HG03045 (cell line): ENCODE results near the gene XRRA1.
"Not testable (repeated sequence)": the region's sequence is repeated elsewhere in the genome, so short reads cannot be mapped to it uniquely, and the experiment has no call there.

Experiments
- ATAC-seq: cut with Tn5 transposase; IDR thresholded peaks from one replicate; pipeline ENCODE4 v1.9.1; 2021; ENCODE audit warnings: mild to moderate bottlenecking, moderate library complexity; ENCODE audit not compliant: unreplicated experiment

Gene XRRA1, protein sequence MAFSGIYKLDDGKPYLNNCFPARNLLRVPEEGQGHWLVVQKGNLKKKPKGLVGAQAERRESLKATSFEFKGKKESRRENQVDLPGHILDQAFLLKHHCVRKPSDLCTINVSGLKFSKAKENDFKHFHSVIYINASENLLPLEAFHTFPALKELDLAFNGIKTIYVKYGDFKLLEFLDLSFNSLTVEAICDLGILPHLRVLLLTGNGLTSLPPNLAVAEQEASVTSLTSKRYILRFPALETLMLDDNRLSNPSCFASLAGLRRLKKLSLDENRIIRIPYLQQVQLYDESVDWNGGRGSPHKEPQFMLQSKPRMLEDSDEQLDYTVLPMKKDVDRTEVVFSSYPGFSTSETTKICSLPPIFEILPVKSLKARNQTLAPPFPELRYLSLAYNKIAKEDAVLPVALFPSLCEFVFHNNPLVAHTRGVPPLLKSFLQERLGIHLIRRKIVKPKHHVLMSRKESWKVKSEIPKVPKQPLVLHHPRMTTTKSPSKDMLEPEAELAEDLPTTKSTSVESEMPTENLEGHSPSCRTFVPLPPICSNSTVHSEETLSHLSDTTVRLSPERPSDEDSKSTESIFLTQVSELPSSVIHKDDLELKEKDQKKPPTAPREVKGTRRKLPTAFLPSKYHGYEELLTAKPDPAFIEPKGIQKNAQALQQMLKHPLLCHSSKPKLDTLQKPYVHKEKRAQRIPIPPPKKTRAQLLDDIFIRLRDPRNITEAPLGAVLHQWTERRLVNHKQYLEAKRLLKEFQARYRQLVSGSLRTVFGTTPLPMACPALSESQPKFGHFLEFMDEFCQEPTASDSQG

DNA sequence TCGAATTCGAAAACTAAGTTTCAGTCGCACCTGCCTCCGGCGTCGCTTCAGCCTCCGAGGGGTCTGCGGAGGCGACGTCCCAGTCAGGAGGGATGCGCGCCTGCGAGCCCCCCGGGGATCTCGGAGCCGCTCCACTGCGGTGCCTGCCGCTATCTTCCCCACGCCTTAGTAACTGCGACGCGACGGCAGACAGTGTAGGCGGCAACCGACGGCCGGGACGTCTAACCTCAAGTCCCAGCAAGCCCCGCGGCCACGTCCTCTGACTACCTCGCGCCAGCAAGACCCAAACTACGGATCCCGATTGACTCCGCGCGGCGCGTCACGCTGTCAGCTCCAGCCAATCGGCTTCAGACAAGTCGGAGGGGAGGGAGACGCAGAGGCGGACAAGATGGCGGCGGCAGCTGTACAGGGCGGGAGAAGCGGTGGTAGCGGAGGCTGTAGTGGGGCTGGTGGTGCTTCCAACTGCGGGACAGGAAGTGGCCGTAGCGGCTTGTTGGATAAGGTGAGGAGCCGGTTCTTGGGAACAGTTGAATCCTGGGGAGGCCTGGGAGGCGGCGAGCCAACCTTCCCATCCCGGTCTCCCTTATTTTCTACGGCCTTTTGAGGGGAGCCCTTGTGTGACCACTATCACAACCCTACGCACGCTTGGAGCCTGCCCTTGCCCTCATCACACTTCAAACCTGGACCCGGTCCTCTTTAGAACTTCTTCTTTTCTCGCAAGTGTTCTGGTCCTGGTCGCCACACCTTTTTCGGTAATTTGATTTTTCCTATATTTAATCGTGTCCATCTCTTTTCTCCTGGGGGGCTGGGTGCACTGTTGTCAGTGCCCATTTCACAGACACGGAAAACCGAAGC lies at the start of gene XRRA1, which contains the start of gene SPCS2:
Gene XRRA1 (minus strand): TSS at position 194 of the 855 bp plus-strand sequence. CDS start 8,213 bp downstream, outside the sequence.
Gene SPCS2 (plus strand): TSS at position 369 of the 855 bp plus-strand sequence. CDS start 20 bp downstream, at position 389.
- peak; percentile 88 for ATAC-seq

DNA sequence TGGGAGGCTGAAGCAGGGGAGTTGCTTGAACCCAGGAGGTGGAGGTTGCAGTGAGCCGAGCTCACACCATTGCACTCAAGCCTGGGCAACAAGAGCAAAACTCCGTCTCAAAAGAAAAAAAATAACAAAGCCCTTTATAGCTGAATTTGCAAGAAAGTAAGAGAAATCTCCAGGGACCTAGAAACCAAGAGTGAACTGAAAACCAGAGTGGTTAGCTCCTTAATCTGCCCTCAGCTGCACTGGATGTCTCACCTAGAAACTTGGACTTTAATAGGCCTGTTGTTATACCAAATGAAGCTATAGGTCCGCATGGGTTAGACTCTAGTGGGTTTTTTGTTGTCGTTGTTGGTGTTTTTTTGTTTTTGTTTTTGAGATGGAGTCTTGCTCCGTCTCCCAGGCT lies 44.0 kb upstream of the XRRA1 start:
- no peak for ATAC-seq

DNA sequence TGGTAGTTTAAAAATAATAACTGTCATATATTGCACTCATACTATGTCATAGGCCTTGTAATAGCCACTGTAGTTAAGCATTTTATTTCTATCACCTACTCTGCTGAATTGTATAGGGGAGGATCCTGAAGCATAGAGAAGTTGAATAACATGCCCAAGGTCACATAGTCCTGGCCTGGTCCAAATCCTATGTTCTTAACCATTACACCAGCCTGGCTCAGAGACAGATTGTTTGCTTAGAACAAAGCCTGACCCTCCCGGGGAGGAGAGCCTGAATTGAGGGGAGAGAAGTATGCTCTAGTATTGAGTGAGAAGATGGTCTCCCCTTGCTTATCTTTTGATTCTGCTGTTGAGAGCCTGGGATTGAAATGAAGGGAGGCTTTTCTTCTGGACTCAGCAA lies 42.0 kb upstream of the XRRA1 start:
- ATAC-seq, result no peak

DNA sequence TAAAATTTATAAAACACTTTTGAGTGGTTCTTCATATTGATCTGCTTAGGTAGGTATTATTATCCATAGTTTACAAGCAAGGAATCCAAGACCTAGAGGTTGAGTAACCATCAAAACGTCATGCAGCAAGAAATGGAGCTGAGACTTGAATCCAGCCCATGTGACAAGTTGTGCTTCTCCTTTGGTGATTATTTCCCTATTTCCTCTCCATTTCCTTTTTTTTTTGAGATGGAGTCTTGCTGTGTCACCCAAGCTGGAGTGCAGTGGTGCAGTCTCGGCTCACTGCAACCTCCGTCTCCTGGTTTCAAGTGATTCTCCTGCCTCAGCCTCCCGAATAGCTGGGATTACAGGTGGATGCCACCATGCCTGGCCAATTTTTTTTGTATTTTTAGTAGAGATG lies 41.3 kb upstream of the XRRA1 start:
- not testable (repeated sequence) for ATAC-seq

DNA sequence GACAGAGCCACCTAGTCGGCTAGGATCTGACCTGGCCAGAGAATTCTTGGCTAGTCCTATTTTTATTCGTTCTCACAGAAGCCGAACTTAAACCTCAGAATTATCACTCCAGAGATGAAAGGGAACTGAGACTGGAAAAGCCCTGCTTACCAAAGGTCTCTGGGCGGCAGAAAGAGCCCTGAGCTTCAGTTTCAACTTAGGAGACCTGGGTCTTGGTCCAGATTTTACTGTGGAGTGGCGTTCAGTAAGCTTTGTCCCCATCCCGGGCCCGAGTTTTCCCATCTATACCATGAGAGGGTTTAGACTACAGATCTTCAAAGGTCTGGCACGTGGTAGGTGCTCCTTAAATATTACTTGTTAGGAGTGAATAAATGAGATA lies 40.4 kb upstream of the XRRA1 start:
- ATAC-seq, result peak; percentile 4

DNA sequence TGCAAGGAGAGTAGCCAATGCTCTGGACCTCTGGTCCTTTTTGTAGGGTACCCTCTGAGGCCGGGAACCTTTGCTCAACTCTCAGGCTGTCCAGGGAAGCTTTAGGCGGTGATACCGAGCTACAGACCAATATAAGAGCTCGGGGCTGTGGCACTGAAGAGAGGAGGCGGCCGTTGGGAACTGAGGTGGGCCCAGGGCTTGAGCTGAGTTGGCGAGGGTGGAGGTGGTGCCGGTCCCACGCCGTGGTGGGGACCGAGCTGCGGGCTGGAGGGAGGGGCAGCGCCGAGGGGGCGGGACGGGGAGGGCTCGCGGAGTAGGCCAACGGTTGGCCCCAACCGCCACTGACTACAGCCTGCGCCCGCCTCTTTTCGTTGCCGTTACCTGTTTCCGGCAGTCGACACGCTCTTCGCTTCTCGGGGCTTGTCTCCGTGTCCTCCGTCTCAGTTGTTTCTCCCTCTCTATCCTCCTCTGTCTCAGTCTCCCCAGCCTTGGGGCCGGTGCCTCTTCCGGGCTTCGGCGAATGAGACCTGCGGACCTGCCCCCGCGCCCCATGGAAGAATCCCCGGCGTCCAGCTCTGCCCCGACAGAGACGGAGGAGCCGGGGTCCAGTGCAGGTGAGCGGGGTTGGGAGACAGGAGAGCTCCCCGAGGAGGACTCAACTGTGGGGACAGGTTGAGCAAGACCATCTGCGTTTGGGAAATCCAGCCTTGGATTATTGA lies 39.8 kb upstream of the XRRA1 start, which contains the start of gene NEU3:
Gene NEU3 (plus strand): TSS at position 393 of the 719 bp plus-strand sequence. CDS start 128 bp downstream, at position 521.
- ATAC-seq, result peak; percentile 89

DNA sequence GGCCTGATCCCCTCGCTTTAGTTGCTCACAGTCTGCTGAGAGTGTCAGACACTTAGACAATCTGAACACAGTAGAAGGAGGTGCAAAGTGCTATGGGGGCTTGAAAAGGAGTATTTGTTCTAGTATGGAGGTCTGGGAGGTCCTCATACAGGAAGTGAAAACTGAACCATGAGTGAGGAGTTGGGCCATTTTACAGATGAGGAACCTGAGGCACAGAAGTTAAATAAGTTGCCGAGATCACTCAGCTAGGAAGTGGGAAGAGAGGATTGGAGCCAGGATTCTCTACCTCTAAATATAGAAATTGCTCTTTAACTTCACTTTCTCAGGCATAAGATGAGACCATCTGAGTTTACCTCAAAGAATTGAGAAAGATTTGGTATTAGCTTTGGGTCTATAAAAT lies 35.8 kb upstream of the XRRA1 start:
- ATAC-seq, result no peak

DNA sequence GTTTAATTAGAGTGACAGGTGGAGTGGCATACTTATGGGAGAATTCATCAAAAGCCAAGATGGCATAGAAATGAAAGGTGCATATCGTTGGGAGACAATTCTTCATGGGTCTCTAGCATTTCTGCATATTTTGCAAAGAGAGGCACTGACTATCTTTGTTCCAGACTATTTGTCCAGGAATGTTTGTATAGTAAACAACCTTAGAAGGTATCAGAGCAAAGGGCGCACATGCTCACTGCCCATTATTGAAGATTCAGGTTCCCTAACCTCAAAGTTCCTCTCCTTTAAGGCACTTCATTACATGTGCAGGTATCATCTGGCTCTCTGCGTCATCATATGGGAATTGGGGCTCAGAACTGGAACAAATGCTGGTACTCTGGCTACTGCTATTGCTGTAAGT lies 35.2 kb upstream of the XRRA1 start:
- ATAC-seq, result no peak

DNA sequence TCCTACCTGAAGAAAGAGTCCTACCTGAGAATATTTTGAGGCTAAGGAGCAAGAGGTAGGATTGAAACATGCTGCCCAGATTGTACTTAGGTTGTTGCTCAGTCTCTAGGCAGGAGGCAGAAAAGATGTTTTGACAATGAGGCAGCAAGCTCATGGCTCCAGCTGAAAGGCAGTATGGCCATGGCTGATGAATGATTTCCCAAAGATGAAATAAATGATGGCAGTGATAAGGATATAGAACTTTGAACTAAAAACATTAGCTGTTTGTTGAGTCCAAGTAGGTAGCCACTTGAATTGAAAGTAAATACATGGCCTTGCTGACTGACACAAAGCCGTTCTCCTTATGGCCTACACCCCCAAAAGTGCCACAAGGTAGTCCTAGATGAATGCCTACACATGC lies 33.0 kb upstream of the XRRA1 start:
- ATAC-seq, result no peak

DNA sequence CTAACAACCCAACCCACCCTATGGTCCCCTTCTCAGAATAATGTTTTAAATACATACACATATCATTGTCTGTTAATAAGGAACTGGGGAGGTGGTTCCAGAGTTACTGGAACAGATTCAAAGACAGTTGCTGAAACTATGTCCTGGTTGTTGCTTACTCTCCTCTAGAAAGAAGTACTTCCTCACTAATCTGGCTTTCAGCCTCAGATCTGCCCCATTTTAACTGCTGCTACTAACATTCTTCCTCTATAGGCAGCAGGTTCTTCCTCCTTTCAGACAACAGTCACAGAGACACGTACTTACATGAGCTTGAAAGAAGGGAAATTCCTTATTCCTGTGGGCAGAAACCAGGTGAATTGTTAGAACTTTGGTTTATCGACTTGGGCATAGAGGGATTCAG lies 31.7 kb upstream of the XRRA1 start:
- ATAC-seq, result no peak

DNA sequence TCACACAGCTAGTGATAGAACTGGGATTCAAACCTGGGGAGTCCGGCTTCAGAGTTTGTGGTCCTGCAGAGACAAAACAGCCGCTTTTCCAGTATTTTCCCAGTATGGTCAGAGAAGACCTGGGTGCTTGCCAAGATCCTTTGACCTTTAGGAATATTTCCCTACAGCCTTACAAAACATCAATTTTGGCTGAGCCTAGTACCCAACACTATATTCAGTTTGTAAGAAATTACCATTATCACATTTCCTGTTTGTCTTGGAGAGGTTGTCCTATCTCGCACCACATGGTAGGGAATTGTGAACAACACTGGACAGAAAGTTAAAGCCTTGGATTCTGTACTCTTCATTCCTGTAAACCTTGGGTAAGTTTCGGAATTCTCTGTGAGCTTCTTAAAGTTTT lies 29.1 kb upstream of the XRRA1 start:
- ATAC-seq, result no peak

DNA sequence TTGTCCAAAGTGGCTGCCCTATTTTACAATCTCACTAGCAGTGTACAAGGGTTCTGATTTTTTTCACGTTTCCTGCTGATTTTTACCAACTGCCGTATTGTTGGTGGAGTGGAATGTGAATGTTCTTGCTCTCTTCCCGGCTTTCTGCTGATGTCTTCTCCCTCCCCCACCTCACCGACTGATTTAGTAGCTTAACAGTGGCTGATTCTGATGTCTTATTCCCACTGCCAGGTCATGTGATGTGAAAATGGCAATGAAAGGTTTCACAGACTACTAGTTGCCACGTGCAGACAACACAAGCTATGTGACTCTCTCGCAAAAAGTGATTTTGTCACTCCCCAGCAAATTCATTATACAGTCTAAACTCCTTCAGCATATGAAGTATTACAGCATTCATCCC lies 22.5 kb upstream of the XRRA1 start:
- no peak for ATAC-seq

DNA sequence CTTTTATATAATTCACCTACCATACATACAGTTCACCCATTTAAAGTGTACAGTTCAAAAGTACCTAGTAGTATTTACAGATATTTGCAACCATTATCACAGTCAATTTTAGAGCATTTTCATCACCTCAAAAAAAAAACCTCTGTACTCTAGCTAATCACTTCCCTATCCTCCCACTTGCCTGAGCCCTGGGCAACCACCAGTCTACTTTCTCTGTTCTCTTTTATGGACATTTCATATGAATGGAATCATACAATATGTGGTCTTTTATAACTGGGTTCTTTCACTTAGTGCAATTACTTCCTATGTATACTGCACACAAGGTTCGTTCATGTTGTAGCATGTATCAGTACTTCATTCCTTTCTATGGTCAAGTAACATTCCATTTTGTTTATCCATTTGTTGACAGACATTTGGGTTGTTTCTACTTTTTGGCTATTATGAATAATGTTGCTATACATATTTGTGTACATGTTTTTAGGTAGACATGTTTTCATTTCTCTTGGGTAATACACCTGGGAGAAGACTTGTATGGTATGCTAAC lies 22.0 kb upstream of the XRRA1 start:
- ATAC-seq, result no peak

DNA sequence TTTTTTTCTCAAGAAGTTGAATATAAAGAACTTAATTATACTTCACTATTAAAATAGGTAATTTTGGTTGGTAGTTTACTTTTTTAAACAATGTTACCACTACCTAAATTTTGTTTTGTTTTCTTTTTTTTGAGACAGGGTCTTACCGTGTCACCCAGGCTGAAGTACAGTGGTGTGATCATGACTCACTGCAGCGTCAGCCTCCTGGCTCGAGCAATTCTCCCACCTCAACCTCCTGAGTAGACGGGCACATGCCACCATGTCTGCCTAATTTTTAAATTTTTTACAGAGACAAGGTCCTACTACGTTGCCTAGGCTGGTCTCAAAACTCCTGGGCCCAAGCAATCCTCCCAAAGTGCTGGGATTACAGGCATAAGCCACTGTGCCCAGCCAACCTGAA lies 17.8 kb upstream of the XRRA1 start:
- no peak for ATAC-seq

DNA sequence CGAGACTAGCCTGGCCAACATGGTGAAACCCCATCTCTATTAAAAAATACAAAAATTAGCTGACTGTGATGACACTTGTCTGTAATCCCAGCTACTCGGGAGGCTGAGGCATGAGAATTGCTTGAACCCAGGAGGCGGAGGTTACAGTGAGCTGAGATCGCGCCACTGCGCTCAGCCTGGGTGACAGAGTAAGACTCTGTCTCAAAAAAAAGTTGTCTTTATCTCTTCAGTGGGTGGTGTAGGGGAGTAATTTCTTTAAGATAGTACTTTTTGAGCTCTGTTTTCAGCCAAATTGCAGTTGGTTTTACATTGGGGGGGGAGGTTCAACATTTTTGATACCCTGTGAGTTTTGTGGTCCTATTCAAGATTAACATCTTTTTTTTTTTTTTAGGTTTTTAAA lies 11.2 kb upstream of the XRRA1 start:
- not testable (repeated sequence) for ATAC-seq

DNA sequence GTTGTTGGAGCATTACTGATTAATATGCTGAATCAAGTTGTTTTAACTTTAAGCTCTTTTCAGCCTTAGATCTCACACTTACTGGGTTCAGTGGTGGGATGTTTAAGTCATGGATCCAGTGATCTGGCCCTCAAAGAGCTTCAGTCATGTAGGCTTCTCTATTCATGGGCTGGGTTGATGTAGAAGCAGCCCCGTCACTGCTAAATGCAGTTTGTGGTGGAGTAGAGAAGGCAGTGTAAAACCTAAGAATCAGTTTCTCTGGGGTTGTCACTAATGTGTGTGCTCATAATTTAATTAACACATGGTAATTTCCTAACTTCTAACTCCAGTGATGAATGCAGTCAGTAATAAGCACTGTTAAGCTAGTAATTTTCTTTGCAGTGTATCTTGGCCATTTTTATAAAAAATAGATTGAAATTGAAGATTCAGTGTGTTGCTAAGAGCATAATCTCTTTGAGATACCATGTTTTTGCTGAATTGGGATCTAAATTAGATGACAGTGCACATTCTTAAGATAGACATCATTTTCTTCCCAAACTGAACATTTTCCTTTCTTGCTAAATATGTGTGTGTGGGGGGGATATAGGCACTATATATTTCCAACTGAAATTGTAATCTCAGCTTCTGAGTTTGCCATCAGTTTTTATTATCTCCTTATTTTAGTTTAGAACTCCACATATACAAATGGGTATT lies 9.2 kb upstream of the XRRA1 start:
- ATAC-seq, result no peak

DNA sequence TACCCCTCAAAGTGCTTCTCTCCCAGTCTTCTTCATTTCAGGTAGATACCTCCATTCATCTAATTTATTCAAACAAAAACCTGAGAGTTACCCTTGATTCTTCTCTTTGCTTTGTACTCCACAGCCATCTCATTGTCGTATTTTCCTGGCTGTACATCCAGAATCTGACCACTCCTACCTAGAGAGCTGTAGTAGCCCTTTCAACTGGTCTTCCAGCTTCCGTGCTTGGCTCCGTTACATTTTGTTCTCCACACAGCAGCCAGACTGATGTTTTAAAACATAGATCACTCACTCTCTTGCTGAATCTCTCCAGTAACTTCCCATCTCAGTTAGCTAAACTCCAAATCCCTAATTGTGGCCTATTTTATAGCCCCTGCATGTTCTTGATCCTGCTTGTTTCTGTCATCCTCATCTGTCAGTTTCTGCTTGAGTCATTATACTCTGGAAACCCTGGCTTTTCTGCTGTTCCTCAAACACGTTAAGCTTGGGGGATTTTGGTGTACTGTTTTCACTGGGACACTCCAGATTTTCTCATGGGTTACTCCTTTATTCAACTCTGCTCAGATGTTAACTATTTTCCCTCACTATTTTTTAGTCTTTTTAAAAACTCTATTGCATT lies 7.6 kb upstream of the XRRA1 start:
- no peak for ATAC-seq

DNA sequence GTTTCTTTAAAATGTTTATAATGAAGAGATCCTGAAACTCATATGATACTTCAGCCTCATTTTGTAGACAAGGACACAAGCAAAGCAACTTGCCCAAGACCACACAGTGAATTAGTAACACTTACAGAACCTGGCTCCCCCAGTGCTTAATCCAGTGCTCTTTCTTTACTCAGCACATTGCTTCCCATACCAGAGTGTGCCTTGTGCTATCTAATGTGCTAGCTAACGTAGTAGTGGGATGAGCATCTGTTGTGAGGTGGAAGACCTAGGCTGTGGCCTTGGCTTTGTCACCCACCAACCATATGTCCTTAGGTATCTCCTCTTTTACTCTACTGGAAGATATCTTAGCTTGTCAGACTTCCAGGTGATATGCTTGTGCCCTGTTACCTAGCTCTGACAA lies 5.3 kb upstream of the XRRA1 start:
- no peak for ATAC-seq

DNA sequence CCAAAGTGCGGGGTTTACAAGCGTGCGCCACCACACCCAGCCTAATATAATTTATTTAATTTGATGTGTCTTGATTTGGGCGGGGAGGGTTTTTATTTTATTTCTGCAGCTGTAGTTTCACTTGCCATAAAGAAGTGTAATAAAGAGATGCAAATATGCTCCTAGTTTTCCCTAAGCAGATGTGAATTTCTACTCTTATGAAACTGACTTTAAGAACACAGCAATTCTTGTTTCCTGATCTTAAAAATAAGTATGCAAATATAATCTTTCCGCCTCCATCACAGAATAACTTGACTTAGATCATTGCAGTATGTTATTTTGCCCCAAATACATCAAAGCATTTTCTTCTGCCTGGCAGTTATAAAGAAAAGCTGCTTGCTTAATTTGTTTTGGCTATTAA lies 4.6 kb upstream of the XRRA1 start:
- no peak for ATAC-seq
